ENCODE results near the gene TMOD3. TPM values are rescaled to one million over a fixed set of nuclear protein-coding genes. Genes with fewer than 3 reads are reported as not detected.

The TMOD3 gene
- total and polyA plus RNA-seq, 4 donors = 7.2 to 23.9 (median 14.1) TPM

GRCh38 chr15:51874751-51875644, 45.5 kb downstream of the TMOD3 start (continued):
- TF ChIP-seq, protein P1, sequence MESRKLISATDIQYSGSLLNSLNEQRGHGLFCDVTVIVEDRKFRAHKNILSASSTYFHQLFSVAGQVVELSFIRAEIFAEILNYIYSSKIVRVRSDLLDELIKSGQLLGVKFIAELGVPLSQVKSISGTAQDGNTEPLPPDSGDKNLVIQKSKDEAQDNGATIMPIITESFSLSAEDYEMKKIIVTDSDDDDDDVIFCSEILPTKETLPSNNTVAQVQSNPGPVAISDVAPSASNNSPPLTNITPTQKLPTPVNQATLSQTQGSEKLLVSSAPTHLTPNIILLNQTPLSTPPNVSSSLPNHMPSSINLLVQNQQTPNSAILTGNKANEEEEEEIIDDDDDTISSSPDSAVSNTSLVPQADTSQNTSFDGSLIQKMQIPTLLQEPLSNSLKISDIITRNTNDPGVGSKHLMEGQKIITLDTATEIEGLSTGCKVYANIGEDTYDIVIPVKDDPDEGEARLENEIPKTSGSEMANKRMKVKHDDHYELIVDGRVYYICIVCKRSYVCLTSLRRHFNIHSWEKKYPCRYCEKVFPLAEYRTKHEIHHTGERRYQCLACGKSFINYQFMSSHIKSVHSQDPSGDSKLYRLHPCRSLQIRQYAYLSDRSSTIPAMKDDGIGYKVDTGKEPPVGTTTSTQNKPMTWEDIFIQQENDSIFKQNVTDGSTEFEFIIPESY (IDR thresholded peaks at IDR 0.05) = no peak
- peak; percentile 46 to 68 for TF ChIP-seq RXRA (IDR thresholded peaks at IDR 0.05)
- peak; percentile 59 for TF ChIP-seq MAX (IDR thresholded peaks at IDR 0.05)
- no peak for TF ChIP-seq FOXA2 (IDR thresholded peaks at IDR 0.05)
- TF ChIP-seq EGR1 (IDR thresholded peaks at IDR 0.05; ENCODE audit: low read depth in 2 of 2) = no peak

- 95% methylated on average over 5 of the region's 5 CpGs for WGBS
- H3K4me1 ChIP-seq (ENCODE audit: control insufficient read depth in 4 of 4, insufficient read depth in 4 of 4, low read length in 3 of 4) = peaks cover 0 to 16% (median 6%) of the 10 kb centered on the region in 4 donors
- H3K27ac ChIP-seq (ENCODE audit: low read depth in 1 of 2, low read length in 2 of 2) = no peak overlapping the region
- H3K9me3 ChIP-seq (ENCODE audit: control insufficient read depth in 4 of 4, low read length in 3 of 4) = no peaks in the 10 kb centered on the region
- H3K36me3 ChIP-seq (ENCODE audit: control insufficient read depth in 4 of 4, insufficient read depth in 3 of 4, low read depth in 1 of 4, low read length in 3 of 4) = peaks cover 0 to 9% (median under 1%) of the 10 kb centered on the region in 4 donors
- no peak for TF ChIP-seq HNF4G (IDR thresholded peaks at IDR 0.05)
- no peak for TF ChIP-seq RXRA (IDR thresholded peaks at IDR 0.05)
- no peak overlapping the region for H3K9ac ChIP-seq (ENCODE audit: low read depth in 1 of 2, low read length in 2 of 2)
- H3K27me3 ChIP-seq (ENCODE audit: control insufficient read depth in 4 of 4, insufficient read depth in 4 of 4, low read length in 3 of 4) = no peaks in the 10 kb centered on the region
- DNase-seq (ENCODE audit: low spot score) = no peak
- no peak overlapping the region for H3K4me3 ChIP-seq (ENCODE audit: low read depth in 1 of 3, low read length in 3 of 3)
Measured at GRCh38 chr15:51876169-51876568, 46.7 kb downstream of the TMOD3 start.

DNA sequence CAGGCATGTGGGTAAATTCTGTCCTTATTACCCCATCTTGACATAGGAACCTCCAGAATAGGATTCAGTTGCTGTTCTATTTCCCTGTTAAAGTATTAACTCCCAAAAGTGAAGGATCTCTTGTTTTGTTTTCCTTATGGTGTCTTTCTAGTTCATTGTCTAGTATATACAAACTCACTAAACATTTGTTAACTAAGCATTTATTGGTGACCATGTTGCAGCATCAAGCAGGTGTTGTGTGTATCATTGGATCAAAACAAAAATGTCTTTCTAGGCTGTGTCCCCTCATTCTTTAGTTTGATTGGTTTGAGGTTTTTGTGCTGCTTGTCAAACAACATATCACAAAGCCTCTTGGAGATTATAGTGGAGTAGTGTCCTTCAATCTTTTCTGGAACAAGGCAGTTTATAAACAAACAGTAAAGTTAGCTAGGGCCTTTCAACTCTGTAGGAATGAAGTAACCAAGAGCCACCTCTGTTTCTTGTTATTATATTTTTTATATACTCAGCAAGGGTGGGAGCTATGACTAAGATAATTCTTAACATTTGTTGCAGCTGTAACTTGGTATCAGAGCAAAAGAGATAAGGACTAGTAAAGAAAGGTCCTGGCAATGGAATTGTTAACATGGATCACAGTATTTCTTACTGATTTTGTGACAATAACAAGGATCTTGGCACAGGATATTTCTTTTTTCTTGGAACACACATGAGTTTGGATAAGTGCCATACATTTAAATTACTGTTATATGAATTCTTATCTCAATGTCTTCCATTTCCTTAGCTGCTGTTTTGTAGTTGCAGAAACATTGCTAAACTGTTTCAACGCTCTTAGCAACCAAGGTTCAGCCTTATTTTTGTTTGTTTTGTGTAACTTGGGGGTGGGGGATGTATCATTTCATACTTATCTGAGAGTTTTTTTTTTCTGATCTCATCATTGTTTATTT, 49.3 kb downstream of the TMOD3 start:
- H3K4me3 ChIP-seq (ENCODE audit: low read depth in 1 of 3, low read length in 3 of 3) = no peak overlapping the region
- peaks cover 0 to 16% (median 6%) of the 10 kb centered on the region in 4 donors for H3K4me1 ChIP-seq (ENCODE audit: control insufficient read depth in 4 of 4, insufficient read depth in 4 of 4, low read length in 3 of 4)
- 17% methylated on average over 1 of the region's 1 CpG for WGBS
- peak overlapping the region; percentile 19 to 43 for H3K27ac ChIP-seq (ENCODE audit: low read depth in 1 of 2, low read length in 2 of 2)
- no peak overlapping the region for H3K9ac ChIP-seq (ENCODE audit: low read depth in 1 of 2, low read length in 2 of 2)
- no peaks in the 10 kb centered on the region for H3K27me3 ChIP-seq (ENCODE audit: control insufficient read depth in 4 of 4, insufficient read depth in 4 of 4, low read length in 3 of 4)
- H3K36me3 ChIP-seq (ENCODE audit: control insufficient read depth in 4 of 4, insufficient read depth in 3 of 4, low read depth in 1 of 4, low read length in 3 of 4) = no peaks in the 10 kb centered on the region
- no peak for DNase-seq (ENCODE audit: low spot score)
- TF ChIP-seq, protein P2, sequence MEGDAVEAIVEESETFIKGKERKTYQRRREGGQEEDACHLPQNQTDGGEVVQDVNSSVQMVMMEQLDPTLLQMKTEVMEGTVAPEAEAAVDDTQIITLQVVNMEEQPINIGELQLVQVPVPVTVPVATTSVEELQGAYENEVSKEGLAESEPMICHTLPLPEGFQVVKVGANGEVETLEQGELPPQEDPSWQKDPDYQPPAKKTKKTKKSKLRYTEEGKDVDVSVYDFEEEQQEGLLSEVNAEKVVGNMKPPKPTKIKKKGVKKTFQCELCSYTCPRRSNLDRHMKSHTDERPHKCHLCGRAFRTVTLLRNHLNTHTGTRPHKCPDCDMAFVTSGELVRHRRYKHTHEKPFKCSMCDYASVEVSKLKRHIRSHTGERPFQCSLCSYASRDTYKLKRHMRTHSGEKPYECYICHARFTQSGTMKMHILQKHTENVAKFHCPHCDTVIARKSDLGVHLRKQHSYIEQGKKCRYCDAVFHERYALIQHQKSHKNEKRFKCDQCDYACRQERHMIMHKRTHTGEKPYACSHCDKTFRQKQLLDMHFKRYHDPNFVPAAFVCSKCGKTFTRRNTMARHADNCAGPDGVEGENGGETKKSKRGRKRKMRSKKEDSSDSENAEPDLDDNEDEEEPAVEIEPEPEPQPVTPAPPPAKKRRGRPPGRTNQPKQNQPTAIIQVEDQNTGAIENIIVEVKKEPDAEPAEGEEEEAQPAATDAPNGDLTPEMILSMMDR (IDR thresholded peaks at IDR 0.05; ENCODE audit: low read depth, low read length, missing input control) = no peak
- TF ChIP-seq SP1 (IDR thresholded peaks at IDR 0.05) (no peak), TAF1 (conservative IDR thresholded peaks at IDR 0.05) (no peak), NR2F2 (IDR thresholded peaks at IDR 0.05) (peak; percentile 20), FOXA2 (IDR thresholded peaks at IDR 0.05) (no peak), RAD21 (IDR thresholded peaks at IDR 0.05) (no peak), ATF3 (IDR thresholded peaks at IDR 0.05) (no peak), FOXA1 (IDR thresholded peaks at IDR 0.05) (no peak), GABPA (IDR thresholded peaks at IDR 0.05 in 1 of 2, conservative IDR thresholded peaks at IDR 0.05 in 1 of 2) (no peak), YY1 (IDR thresholded peaks at IDR 0.05) (peak; percentile 41), HNF4A (conservative IDR thresholded peaks at IDR 0.05) (no peak)
- TF ChIP-seq, protein P1 (IDR thresholded peaks at IDR 0.05) = no peak
- no peaks in the 10 kb centered on the region for H3K9me3 ChIP-seq (ENCODE audit: control insufficient read depth in 4 of 4, low read length in 3 of 4)

Data from liver (tissue), 9 donors.